Measurements from ENCODE around the gene DNASE1L3. TPM values are rescaled to one million over a fixed set of nuclear protein-coding genes. Genes with fewer than 3 reads are reported as not detected.

DNASE1L3 gene
- total and polyA plus RNA-seq, 2 of the 13 experiments (the other 11 are each of a cell fraction or from before 2014, with no cell fraction given): 0.86 to 1.7 TPM

- TF ChIP-seq ATF7 (IDR thresholded peaks at IDR 0.05) (no peak), ATF7 (CRISPR knock-in tag; IDR thresholded peaks at IDR 0.05) (no peak), HMGXB4 (CRISPR knock-in tag; IDR thresholded peaks at IDR 0.05; ENCODE audit: borderline replicate concordance in 1 of 2, low read depth in 1 of 2) (no peak), PCBP1 (IDR thresholded peaks at IDR 0.05; ENCODE audit: borderline replicate concordance, low read depth, low read length) (no peak), ZKSCAN1 (IDR thresholded peaks at IDR 0.05; ENCODE audit: low read length) (no peak), POLR2AphosphoS5 (IDR thresholded peaks at IDR 0.05; ENCODE audit: low read depth, low read length) (no peak), ZNF616 (CRISPR knock-in tag; IDR thresholded peaks at IDR 0.05; ENCODE audit: low read depth) (no peak), ZFP91 (CRISPR knock-in tag; IDR thresholded peaks at IDR 0.05; ENCODE audit: borderline replicate concordance) (no peak), SNAPC4 (CRISPR knock-in tag; IDR thresholded peaks at IDR 0.05) (no peak)
These were observed 53.1 kb downstream of the DNASE1L3 start (continued) for GRCh38 chr3:58157700-58158099.
